ENCODE measurements around the gene HDGFL3. TPM values are rescaled to one million over a fixed set of nuclear protein-coding genes. Genes with fewer than 3 reads are reported as not detected.
"Not testable (repeated sequence)": the region's sequence is repeated elsewhere in the genome, so short reads cannot be mapped to it uniquely, and the experiment has no call there.

The HDGFL3 gene
- total RNA-seq, 2 donors from 2014 or later = 83.1 to 94.7 TPM

DNA sequence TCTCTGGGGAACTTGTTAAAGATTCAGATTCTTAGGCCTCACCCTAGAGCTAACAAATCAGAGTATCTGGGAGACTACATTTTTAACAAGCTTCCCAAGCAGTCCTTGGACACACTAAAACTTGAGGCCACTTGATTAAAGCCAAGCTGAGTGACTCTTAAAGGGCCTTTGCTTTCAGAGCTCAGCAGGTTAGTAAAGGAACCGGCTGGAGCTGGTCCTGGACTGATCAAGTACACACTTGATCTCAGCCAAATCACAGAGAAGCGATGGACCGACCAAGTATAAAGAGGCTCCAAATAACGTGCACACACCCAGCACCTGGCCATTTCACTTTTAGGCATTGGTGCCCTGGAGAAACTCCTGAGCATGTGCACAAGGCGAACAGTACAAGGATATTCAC, 113.0 kb downstream of the HDGFL3 start:
- Mint-ChIP-seq H3K4me1 (ENCODE audit: low read depth in 2 of 2) (peaks cover 5% of the 10 kb centered on the region in 2 donors), H3K27ac (no peak overlapping the region), H3K36me3 (peaks cover 4% of the 10 kb centered on the region), H3K9me3 (no peaks in the 10 kb centered on the region), H3K27me3 (peaks cover 18 to 26% of the 10 kb centered on the region in 2 donors), H3K4me3 (no peak overlapping the region)
- no peak for DNase-seq (ENCODE audit: low spot score)
- ATAC-seq = no peak

GRCh38 chr15:83092309-83092976, 115.2 kb downstream of the HDGFL3 start:
- H3K27ac Mint-ChIP-seq = peak overlapping the region in 1 of 2 donors; percentile 48
- H3K36me3 Mint-ChIP-seq = no peaks in the 10 kb centered on the region
- no peaks in the 10 kb centered on the region for H3K9me3 Mint-ChIP-seq
- H3K4me1 Mint-ChIP-seq (ENCODE audit: low read depth in 2 of 2) = peaks cover 5% of the 10 kb centered on the region in 2 donors
- no peak for DNase-seq (ENCODE audit: low spot score)
- ATAC-seq = peak in 1 of 2 donors; percentile 62
- peak overlapping the region; percentile 30 for H3K4me3 Mint-ChIP-seq
- H3K27me3 Mint-ChIP-seq = peaks cover 22 to 23% of the 10 kb centered on the region in 2 donors

- peak overlapping the region; percentile 30 for H3K4me3 Mint-ChIP-seq
These were observed 115.7 kb downstream of the HDGFL3 start for GRCh38 chr15:83091965-83092308.

GRCh38 chr15:83090465-83090864, 117.2 kb downstream of the HDGFL3 start:
- no peak for ATAC-seq
- peaks cover 10 to 11% of the 10 kb centered on the region in 2 donors for H3K27me3 Mint-ChIP-seq

More at GRCh38 chr15:83091965-83092308, 115.7 kb downstream of the HDGFL3 start:
- not testable (repeated sequence) for DNase-seq (ENCODE audit: low spot score); ATAC-seq; H3K9me3 Mint-ChIP-seq; H3K4me1 Mint-ChIP-seq (ENCODE audit: low read depth in 2 of 2); H3K36me3 Mint-ChIP-seq
- H3K27ac Mint-ChIP-seq = peak overlapping the region in 1 of 2 donors; percentile 48
- H3K27me3 Mint-ChIP-seq = peaks cover 20% of the 10 kb centered on the region in 2 donors

DNA sequence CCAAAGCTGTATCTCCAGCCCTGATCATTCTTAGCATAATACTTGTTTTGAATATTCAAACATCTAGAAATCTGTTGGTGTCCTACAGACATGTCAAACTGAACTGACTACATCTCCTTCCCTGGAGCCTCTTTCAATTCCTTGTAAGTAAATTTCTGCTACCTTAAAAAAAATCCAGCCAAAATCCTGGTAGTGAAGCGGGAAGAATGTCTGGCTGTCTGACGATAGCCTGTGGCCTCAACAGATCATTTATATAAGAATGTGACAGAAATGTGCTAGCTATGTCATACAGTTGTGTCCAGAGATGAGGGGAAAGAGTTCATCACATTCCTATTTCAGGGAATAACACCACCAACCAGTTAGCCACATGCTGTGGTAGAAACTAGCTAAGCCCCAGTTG, 118.7 kb downstream of the HDGFL3 start:
- Mint-ChIP-seq H3K36me3 (no peaks in the 10 kb centered on the region), H3K27ac (no peak overlapping the region), H3K27me3 (peaks cover 10 to 11% of the 10 kb centered on the region in 2 donors), H3K9me3 (no peaks in the 10 kb centered on the region), H3K4me1 (ENCODE audit: low read depth in 2 of 2) (peaks cover 5% of the 10 kb centered on the region in 2 donors), H3K4me3 (no peak overlapping the region)
- DNase-seq (ENCODE audit: low spot score) (no peak), ATAC-seq (no peak)

More at GRCh38 chr15:83090465-83090864, 117.2 kb downstream of the HDGFL3 start:
- Mint-ChIP-seq H3K4me3 (no peak overlapping the region), H3K27ac (no peak overlapping the region), H3K9me3 (no peaks in the 10 kb centered on the region), H3K4me1 (ENCODE audit: low read depth in 2 of 2) (peaks cover 5% of the 10 kb centered on the region in 2 donors), H3K36me3 (no peaks in the 10 kb centered on the region)
- DNase-seq (ENCODE audit: low spot score) = no peak

DNA sequence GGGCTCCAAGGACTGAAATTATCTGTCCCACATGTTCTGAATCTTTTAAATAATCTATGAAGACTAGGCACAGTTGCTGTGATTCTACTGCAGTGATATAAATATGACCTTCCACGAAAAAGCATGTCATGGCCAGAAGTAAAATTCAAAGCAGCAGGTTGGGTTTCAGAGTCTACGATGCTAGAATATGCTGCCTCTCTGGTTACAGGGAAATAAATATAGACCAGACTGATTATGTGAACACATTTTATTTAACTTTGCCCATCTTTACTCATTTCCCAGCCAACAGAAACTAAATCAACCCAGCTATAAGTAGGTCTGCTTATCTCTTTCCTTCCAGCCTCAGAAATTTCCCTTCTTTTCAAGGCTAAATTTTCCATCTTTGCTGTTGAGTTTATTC, 120.0 kb downstream of the HDGFL3 start:
- peaks cover 10 to 11% of the 10 kb centered on the region in 2 donors for H3K27me3 Mint-ChIP-seq
- H3K4me3 Mint-ChIP-seq = no peak overlapping the region
- H3K4me1 Mint-ChIP-seq (ENCODE audit: low read depth in 2 of 2) = peaks cover 5% of the 10 kb centered on the region in 2 donors
- DNase-seq (ENCODE audit: low spot score) (no peak), ATAC-seq (no peak)
- no peaks in the 10 kb centered on the region for H3K9me3 Mint-ChIP-seq
- no peaks in the 10 kb centered on the region for H3K36me3 Mint-ChIP-seq
- H3K27ac Mint-ChIP-seq = no peak overlapping the region

GRCh38 chr15:83085864-83086552, 121.6 kb downstream of the HDGFL3 start:
- H3K27ac Mint-ChIP-seq; DNase-seq (ENCODE audit: low spot score); H3K9me3 Mint-ChIP-seq; H3K4me1 Mint-ChIP-seq (ENCODE audit: low read depth in 2 of 2); H3K4me3 Mint-ChIP-seq; ATAC-seq; H3K36me3 Mint-ChIP-seq: not testable (repeated sequence)
- peaks cover 6 to 16% of the 10 kb centered on the region in 2 donors for H3K27me3 Mint-ChIP-seq

DNA sequence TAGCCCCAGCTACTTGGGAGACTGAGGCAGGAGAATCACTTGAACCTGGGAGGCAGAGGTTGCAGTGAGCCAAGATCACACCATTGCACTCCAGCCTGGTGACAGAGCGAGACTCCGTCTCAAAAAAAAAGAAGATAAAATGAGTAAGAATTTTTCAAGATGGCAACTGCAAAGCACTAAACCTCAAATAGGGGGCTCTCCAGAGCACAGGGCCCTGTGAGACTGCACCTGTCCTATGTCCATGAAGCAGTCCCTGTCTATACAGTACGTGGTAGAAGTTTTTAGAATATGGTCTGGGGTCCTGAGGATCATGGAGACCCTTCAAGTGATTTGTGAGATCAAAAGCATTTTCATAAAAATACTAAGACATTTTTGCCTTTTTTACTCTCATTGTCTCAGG, 122.2 kb downstream of the HDGFL3 start:
- H3K4me1 Mint-ChIP-seq (ENCODE audit: low read depth in 2 of 2); DNase-seq (ENCODE audit: low spot score); H3K27ac Mint-ChIP-seq; H3K36me3 Mint-ChIP-seq; H3K9me3 Mint-ChIP-seq; ATAC-seq; H3K4me3 Mint-ChIP-seq: not testable (repeated sequence)
- H3K27me3 Mint-ChIP-seq = peaks cover 6 to 18% of the 10 kb centered on the region in 2 donors

DNA sequence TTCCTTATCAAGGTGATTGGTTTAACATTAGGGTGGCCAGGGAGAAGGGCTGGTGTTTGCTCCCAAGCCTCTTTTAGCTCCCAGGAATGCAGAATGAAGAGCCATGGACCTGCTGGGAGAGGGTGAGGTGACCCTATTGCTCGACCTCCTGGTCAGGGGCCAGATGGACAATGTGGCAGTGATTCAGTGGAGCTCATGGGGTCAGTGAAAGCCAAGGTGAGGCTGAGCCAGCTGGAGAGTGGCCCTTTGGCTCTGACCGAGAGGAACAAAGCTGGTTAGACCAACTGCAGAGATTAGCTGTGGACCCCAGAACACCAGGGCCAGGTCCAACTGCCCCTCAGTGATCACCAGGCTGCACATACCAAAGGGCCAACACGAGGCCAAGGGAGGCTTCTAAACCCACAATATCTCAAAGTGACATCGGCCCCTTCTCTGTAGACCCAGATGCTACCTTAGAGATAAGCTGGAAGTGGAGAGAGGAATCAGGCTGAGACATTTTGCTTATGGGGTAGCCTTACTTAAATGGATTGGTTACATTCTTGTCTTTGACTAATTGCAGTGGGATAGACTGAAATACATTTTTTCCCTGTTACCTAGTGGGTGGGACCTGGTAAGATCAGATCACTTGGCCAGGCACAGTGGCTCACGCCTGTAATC, 124.8 kb downstream of the HDGFL3 start:
- Mint-ChIP-seq H3K27ac (no peak overlapping the region), H3K4me1 (ENCODE audit: low read depth in 2 of 2) (peaks cover 6 to 8% of the 10 kb centered on the region in 2 donors), H3K9me3 (no peaks in the 10 kb centered on the region), H3K36me3 (no peaks in the 10 kb centered on the region), H3K4me3 (no peak overlapping the region), H3K27me3 (peaks cover 17 to 32% of the 10 kb centered on the region in 2 donors)
- no peak for ATAC-seq
- DNase-seq (ENCODE audit: low spot score) = no peak

- Mint-ChIP-seq H3K27me3 (peaks cover 24 to 39% of the 10 kb centered on the region in 2 donors), H3K36me3 (no peaks in the 10 kb centered on the region), H3K27ac (no peak overlapping the region), H3K9me3 (no peaks in the 10 kb centered on the region), H3K4me1 (ENCODE audit: low read depth in 2 of 2) (peaks cover 6 to 8% of the 10 kb centered on the region in 2 donors), H3K4me3 (no peak overlapping the region)
- peak in 1 of 2 donors; percentile 53 for ATAC-seq
- no peak for DNase-seq (ENCODE audit: low spot score)
These were observed 126.2 kb downstream of the HDGFL3 start for GRCh38 chr15:83081256-83082014.

- peaks cover 6 to 8% of the 10 kb centered on the region in 2 donors for H3K4me1 Mint-ChIP-seq (ENCODE audit: low read depth in 2 of 2)
- H3K9me3 Mint-ChIP-seq = peaks cover 3% of the 10 kb centered on the region
- peaks cover 24 to 48% of the 10 kb centered on the region in 2 donors for H3K27me3 Mint-ChIP-seq
- H3K4me3 Mint-ChIP-seq = no peak overlapping the region
- H3K27ac Mint-ChIP-seq = peak overlapping the region in 1 of 2 donors; percentile 8
- H3K36me3 Mint-ChIP-seq = peaks cover 11% of the 10 kb centered on the region
- ATAC-seq = no peak
- no peak for DNase-seq (ENCODE audit: low spot score)
These were observed 128.9 kb downstream of the HDGFL3 start for GRCh38 chr15:83078712-83079111.

Measured in natural killer cell treated with Interleukin-12 subunit alpha and Interleukin-12 subunit beta and Interleukin-15 and Interleukin-18, amount 100 ng/mL, for 72 hours (primary cell).